T-helper 1 cell treated with Interleukin-12 subunit alpha and Interleukin-12 subunit beta and Interleukin-4 antibody, amounts not matched to agents 30 μg/mL and 1 μg/mL, for 36 hours (primary cell): ENCODE data around the gene OSBP.
A peak's percentile ranks its signal among the peaks of the same experiment; 100 is the strongest.

ENCODE experiments used
- H3K27ac Mint-ChIP-seq: one replicate; pipeline ENCODE4 v1.8.0; 2021; ENCODE audit warnings: mild to moderate bottlenecking, mixed read lengths
- H3K27me3 Mint-ChIP-seq: one replicate; pipeline ENCODE4 v1.8.0; 2021; ENCODE audit warnings: low read depth, mixed read lengths
- H3K36me3 Mint-ChIP-seq: one replicate; pipeline ENCODE4 v1.8.0; 2021; ENCODE audit warnings: low read depth, mixed read lengths
- H3K4me1 Mint-ChIP-seq: one replicate; pipeline ENCODE4 v1.8.0; 2021; ENCODE audit warnings: low read depth, mixed read lengths
- H3K4me3 Mint-ChIP-seq: one replicate; pipeline ENCODE4 v1.8.0; 2021; ENCODE audit warnings: mild to moderate bottlenecking, moderate library complexity, mixed read lengths
- H3K9me3 Mint-ChIP-seq: one replicate; pipeline ENCODE4 v1.8.0; 2021; ENCODE audit warnings: mixed read lengths

The OSBP gene

GRCh38 chr11:59574932-59575502, 40.6 kb downstream of the OSBP start:
- Mint-ChIP-seq H3K4me3 (no peak overlapping the region), H3K4me1 (no peaks in the 10 kb centered on the region), H3K27me3 (no peaks in the 10 kb centered on the region), H3K27ac (no peak overlapping the region), H3K9me3 (no peaks in the 10 kb centered on the region), H3K36me3 (peaks cover 39% of the 10 kb centered on the region)

GRCh38 chr11:59574467-59574866, 41.1 kb downstream of the OSBP start:
- H3K9me3 Mint-ChIP-seq = no peaks in the 10 kb centered on the region
- H3K36me3 Mint-ChIP-seq = peaks cover 34% of the 10 kb centered on the region
- no peaks in the 10 kb centered on the region for H3K27me3 Mint-ChIP-seq
- H3K27ac Mint-ChIP-seq = no peak overlapping the region
- H3K4me1 Mint-ChIP-seq = no peaks in the 10 kb centered on the region
- no peak overlapping the region for H3K4me3 Mint-ChIP-seq

- H3K27ac Mint-ChIP-seq = no peak overlapping the region
- H3K36me3 Mint-ChIP-seq = peaks cover 28% of the 10 kb centered on the region
- no peak overlapping the region for H3K4me3 Mint-ChIP-seq
- no peaks in the 10 kb centered on the region for H3K27me3 Mint-ChIP-seq
- H3K4me1 Mint-ChIP-seq = no peaks in the 10 kb centered on the region
- no peaks in the 10 kb centered on the region for H3K9me3 Mint-ChIP-seq
These were observed 42.4 kb downstream of the OSBP start for GRCh38 chr11:59573216-59573615.

- H3K9me3 Mint-ChIP-seq = no peaks in the 10 kb centered on the region
- H3K27me3 Mint-ChIP-seq = no peaks in the 10 kb centered on the region
- no peak overlapping the region for H3K27ac Mint-ChIP-seq
- peaks cover 22% of the 10 kb centered on the region for H3K36me3 Mint-ChIP-seq
- H3K4me1 Mint-ChIP-seq = no peaks in the 10 kb centered on the region
- no peak overlapping the region for H3K4me3 Mint-ChIP-seq
These were observed 43.5 kb downstream of the OSBP start for GRCh38 chr11:59572091-59572490.

GRCh38 chr11:59562292-59562691, 53.3 kb downstream of the OSBP start:
- Mint-ChIP-seq H3K27ac (no peak overlapping the region), H3K4me3 (no peak overlapping the region), H3K4me1 (peaks cover 21% of the 10 kb centered on the region), H3K36me3 (peaks cover 4% of the 10 kb centered on the region), H3K27me3 (no peaks in the 10 kb centered on the region), H3K9me3 (no peaks in the 10 kb centered on the region)

GRCh38 chr11:59560702-59561473, 54.7 kb downstream of the OSBP start:
- Mint-ChIP-seq H3K4me1 (peaks cover 28% of the 10 kb centered on the region), H3K4me3 (peak overlapping the region; percentile 93), H3K36me3 (peaks cover 4% of the 10 kb centered on the region), H3K9me3 (no peaks in the 10 kb centered on the region), H3K27ac (peak overlapping the region; percentile 97), H3K27me3 (peaks cover 6% of the 10 kb centered on the region)

GRCh38 chr11:59560290-59560701, 55.3 kb downstream of the OSBP start:
- peak overlapping the region; percentile 97 for H3K27ac Mint-ChIP-seq
- H3K9me3 Mint-ChIP-seq = no peaks in the 10 kb centered on the region

GRCh38 chr11:59559886-59560285, 55.7 kb downstream of the OSBP start:
- H3K9me3 Mint-ChIP-seq = no peaks in the 10 kb centered on the region
- H3K4me1 Mint-ChIP-seq = peaks cover 31% of the 10 kb centered on the region
- H3K4me3 Mint-ChIP-seq = peak overlapping the region; percentile 93
- H3K36me3 Mint-ChIP-seq = peaks cover 4% of the 10 kb centered on the region
- H3K27me3 Mint-ChIP-seq = peaks cover 12% of the 10 kb centered on the region
- H3K27ac Mint-ChIP-seq = peak overlapping the region; percentile 97

More at GRCh38 chr11:59560290-59560701, 55.3 kb downstream of the OSBP start:
- Mint-ChIP-seq H3K27me3 (peaks cover 12% of the 10 kb centered on the region), H3K4me1 (peaks cover 31% of the 10 kb centered on the region), H3K4me3 (peak overlapping the region; percentile 93), H3K36me3 (peaks cover 4% of the 10 kb centered on the region)

GRCh38 chr11:59558270-59558643, 57.3 kb downstream of the OSBP start:
- Mint-ChIP-seq H3K27me3 (peaks cover 19% of the 10 kb centered on the region), H3K4me1 (peaks cover 33% of the 10 kb centered on the region), H3K4me3 (peak overlapping the region; percentile 81), H3K27ac (no peak overlapping the region), H3K9me3 (no peaks in the 10 kb centered on the region), H3K36me3 (peaks cover 4% of the 10 kb centered on the region)

- Mint-ChIP-seq H3K4me1 (peaks cover 35% of the 10 kb centered on the region), H3K9me3 (no peaks in the 10 kb centered on the region), H3K36me3 (peaks cover 4% of the 10 kb centered on the region), H3K27ac (peak overlapping the region; percentile 80), H3K27me3 (peaks cover 22% of the 10 kb centered on the region), H3K4me3 (peak overlapping the region; percentile 81)
These were observed 58.6 kb downstream of the OSBP start for GRCh38 chr11:59556917-59557348.

GRCh38 chr11:59556115-59556916, 59.3 kb downstream of the OSBP start:
- Mint-ChIP-seq H3K27ac (peak overlapping the region; percentile 80), H3K9me3 (no peaks in the 10 kb centered on the region), H3K4me1 (peaks cover 34% of the 10 kb centered on the region), H3K4me3 (peak overlapping the region; percentile 81), H3K36me3 (peaks cover 4% of the 10 kb centered on the region), H3K27me3 (peaks cover 23% of the 10 kb centered on the region)

GRCh38 chr11:59555601-59556114, 59.9 kb downstream of the OSBP start:
- peak overlapping the region; percentile 67 for H3K4me3 Mint-ChIP-seq
- peaks cover 6% of the 10 kb centered on the region for H3K36me3 Mint-ChIP-seq
- peaks cover 37% of the 10 kb centered on the region for H3K4me1 Mint-ChIP-seq
- H3K27ac Mint-ChIP-seq = peak overlapping the region; percentile 78
- H3K27me3 Mint-ChIP-seq = peaks cover 28% of the 10 kb centered on the region
- no peaks in the 10 kb centered on the region for H3K9me3 Mint-ChIP-seq

GRCh38 chr11:59553323-59553722, 62.3 kb downstream of the OSBP start:
- no peak overlapping the region for H3K4me3 Mint-ChIP-seq
- H3K27me3 Mint-ChIP-seq = peaks cover 31% of the 10 kb centered on the region
- peaks cover 41% of the 10 kb centered on the region for H3K4me1 Mint-ChIP-seq
- no peaks in the 10 kb centered on the region for H3K9me3 Mint-ChIP-seq
- H3K36me3 Mint-ChIP-seq = peaks cover 4% of the 10 kb centered on the region
- H3K27ac Mint-ChIP-seq = no peak overlapping the region

GRCh38 chr11:59552844-59553243, 62.7 kb downstream of the OSBP start:
- H3K27ac Mint-ChIP-seq = no peak overlapping the region
- peaks cover 39% of the 10 kb centered on the region for H3K4me1 Mint-ChIP-seq

More at GRCh38 chr11:59552844-59553243, 62.7 kb downstream of the OSBP start:
- Mint-ChIP-seq H3K36me3 (peaks cover 4% of the 10 kb centered on the region), H3K27me3 (peaks cover 31% of the 10 kb centered on the region), H3K9me3 (no peaks in the 10 kb centered on the region), H3K4me3 (peak overlapping the region; percentile 58)
